Measurements from ENCODE around the gene MTF2. TPM values are rescaled to one million over a fixed set of nuclear protein-coding genes. Genes with fewer than 3 reads are reported as not detected.
A peak's percentile ranks its signal among the peaks of the same experiment; 100 is the strongest.
"Not testable (repeated sequence)": the region's sequence is repeated elsewhere in the genome, so short reads cannot be mapped to it uniquely, and the experiment has no call there.

Gene MTF2
- total RNA-seq, 1 donor from 2014 or later = 42.7 TPM

GRCh38 chr1:93143136-93143535, 64.1 kb downstream of the MTF2 start:
- no peak for DNase-seq

DNA sequence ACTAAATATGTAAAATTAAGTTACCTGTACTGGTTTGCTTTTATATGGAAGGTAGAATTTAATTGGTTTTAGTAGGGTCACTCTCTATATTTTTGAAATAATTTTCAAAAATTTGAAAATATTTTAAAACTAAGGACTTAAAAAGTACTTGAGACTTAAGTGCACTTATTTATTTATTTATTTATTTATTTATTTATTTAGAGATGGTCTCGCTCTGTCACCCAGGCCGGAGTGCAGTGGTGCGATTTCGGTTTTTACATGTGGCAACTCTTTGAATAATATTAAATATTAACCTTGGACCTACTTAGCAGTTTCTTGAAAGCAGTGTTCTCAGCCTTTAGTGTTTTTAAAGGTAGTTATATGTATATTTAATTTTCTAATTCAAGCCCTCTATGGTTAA, 64.7 kb downstream of the MTF2 start:
- DNase-seq = no peak

GRCh38 chr1:93148001-93148400, 68.9 kb downstream of the MTF2 start:
- peak; percentile 14 for DNase-seq

- no peak for DNase-seq
These were observed 71.6 kb downstream of the MTF2 start for GRCh38 chr1:93150729-93151128.

- no peak for DNase-seq
These were observed 72.4 kb downstream of the MTF2 start for GRCh38 chr1:93151474-93151873.

- DNase-seq = no peak
These were observed 73.8 kb downstream of the MTF2 start for GRCh38 chr1:93152835-93153234.

DNA sequence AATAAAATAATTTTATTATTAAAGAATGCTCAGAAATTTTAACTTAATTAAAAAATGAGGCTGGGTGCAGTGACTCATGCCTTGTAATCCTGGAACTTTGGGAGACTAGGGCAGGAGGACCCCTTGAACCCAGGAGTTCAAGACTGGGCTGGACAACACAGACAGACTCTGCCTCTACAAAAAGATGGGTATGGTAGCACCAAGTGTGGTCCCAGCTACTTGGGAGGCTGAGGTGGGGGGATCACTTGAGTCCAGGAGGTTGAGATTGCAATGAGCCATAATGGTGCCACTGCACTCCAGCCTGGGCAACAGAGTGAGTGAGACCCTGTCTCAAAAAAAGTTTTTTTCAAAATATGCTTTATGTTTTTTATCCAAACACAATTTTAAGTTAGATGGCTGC, 75.8 kb downstream of the MTF2 start:
- no peak for DNase-seq

- no peak for DNase-seq
These were observed 76.3 kb downstream of the MTF2 start for GRCh38 chr1:93155335-93155734.

DNA sequence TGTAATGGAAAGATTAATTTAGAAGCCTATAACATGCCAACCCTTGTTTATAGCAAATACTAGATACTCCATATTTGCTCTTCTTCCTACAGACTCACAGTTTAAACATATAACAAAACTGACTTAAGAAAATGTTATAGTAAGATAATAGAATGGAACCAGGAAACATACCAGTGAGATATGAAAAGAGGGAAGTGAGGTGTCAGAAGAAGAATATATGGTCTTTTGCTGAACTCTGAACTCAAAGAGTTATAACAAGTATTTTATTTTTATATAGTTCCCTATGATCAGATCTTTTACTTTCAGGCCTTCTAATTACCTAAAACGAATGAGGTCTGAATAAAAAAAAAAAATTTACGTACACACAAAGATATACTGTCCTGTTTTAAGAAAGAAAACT, 80.3 kb downstream of the MTF2 start:
- no peak for DNase-seq

GRCh38 chr1:93163314-93163713, 84.2 kb downstream of the MTF2 start:
- DNase-seq = not testable (repeated sequence)

- no peak for DNase-seq
These were observed 85.7 kb downstream of the MTF2 start for GRCh38 chr1:93164816-93165215.

GRCh38 chr1:93165895-93166294, 86.8 kb downstream of the MTF2 start:
- not testable (repeated sequence) for DNase-seq

- DNase-seq = no peak
These were observed 87.9 kb downstream of the MTF2 start for GRCh38 chr1:93167006-93167405.

- DNase-seq = not testable (repeated sequence)
These were observed 91.1 kb downstream of the MTF2 start for GRCh38 chr1:93170141-93170678.

- DNase-seq = peak; percentile 43
These were observed 92.5 kb downstream of the MTF2 start for GRCh38 chr1:93171549-93172034.

DNA sequence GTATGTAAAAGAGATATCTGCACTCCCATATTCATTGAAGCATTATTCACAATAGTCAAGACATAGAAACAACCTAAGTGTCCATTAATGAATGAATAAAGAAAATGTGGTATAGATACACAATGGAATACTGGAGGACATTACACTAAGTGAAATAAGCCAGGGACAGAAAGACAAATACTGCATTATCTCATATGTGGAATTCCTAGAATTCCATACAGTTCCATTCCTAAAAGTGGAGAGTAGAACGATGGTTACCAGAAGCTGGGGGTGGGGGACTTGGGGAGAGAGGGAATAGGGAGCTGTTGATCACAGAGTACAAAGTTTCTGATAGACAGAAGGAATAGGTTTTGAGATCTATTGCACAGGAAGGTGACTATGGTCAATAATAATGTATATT, 93.7 kb downstream of the MTF2 start:
- no peak for DNase-seq

- DNase-seq = not testable (repeated sequence)
These were observed 95.6 kb downstream of the MTF2 start for GRCh38 chr1:93174638-93175037.

- peak; percentile 9 for DNase-seq
These were observed 98.9 kb downstream of the MTF2 start for GRCh38 chr1:93177991-93178390.

DNA sequence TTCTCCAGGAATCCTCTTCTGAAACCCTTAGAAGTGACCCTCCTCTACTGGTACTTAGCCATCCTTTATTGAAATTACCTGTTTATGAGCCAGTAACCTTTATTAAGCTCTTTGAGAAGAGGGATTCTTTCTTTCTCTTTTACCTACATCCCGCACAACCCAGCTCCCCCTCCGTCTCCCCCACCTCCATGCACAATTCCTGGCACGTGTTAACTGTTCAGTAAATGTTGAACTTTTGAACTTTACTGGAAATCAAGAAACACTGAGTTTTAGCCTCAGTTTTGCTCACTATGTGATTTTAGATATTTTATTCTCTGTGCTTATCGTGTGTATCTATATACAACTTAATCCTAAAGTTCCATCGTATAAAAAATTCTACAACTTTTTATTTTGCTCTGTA, 99.3 kb downstream of the MTF2 start:
- DNase-seq = peak; percentile 19

- peak; percentile 99 for DNase-seq
These were observed 101.0 kb downstream of the MTF2 start, which contains the start of gene TMED5 for GRCh38 chr1:93179886-93180722. TMED5 (minus strand) TSS chr1:93180413; CDS start chr1:93180242, 171 bp downstream.

DNA sequence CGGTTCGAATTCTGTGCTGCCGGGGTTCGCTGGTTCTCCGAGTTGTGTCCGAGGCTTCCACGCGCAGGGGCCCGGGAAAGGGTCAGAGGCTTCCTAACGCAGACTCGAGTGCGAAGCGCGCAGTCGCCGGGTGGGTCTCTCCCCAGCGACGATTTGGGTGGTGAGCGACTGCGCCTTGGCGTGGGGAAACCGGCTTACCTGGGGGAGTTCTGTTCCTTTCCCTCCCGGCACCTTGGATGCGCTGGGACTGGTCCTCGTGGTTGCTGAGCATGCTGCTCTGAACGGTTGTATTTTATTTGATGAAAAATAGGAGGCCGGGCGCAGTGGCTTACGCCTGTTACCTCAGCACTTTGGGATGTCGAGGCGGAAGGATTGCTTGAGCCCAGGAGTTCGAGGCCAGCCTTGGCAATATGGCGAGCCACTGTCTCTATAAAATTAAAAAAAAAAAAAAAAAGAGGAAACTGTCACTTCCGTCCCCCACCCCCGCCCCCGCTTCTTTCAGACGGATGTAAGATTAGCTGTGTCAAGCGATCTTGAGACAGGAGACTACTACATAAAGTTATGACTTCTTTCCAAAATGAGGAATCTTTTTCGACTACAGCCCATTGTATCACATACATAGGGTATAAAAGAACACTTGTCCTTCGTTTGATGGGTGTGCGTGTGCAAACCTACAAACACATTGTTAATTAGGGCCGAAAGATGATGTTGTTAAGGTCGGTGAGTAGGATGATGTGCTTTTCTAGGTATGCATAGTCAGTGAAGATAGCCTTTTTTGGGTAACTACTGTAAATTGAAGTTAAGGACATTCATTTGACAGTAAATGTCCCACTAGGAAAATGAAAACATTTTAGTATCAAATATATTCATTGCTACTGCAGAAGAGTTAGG, 101.9 kb downstream of the MTF2 start, which contains the start of gene CCDC18:
TSS of gene CCDC18 (plus strand) at position 2 of the 891 bp plus-strand sequence. CDS start 2,638 bp downstream, outside the sequence.
- DNase-seq = no peak

DNA sequence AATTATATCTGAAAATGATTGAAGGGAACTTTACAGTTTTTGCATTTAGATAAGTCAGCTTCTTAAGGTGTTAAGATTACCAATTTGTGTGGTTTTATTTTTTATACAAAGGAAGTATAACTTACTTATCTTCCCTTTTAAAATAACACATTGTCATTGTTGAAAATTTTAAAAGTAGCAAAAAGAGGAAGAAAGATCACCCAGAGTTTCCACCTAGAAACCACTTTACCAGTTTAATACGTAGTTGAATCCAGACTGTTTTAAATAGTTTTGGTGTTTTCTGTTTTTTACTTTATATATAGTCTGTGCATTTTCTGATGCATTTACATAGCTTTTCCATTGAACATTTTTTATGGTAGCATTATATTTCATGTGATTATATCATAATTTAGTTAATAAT, 107.6 kb downstream of the MTF2 start:
- DNase-seq = no peak

Data from tongue (tissue), 2 donors.